Mucosa of descending colon (tissue), 3 donors: Measurements from ENCODE around the gene ST8SIA3. TPM values are rescaled to one million over a fixed set of nuclear protein-coding genes. Genes with fewer than 3 reads are reported as not detected.

Source experiments
- ATAC-seq: fragments of 200-7000 bp; cut with Tn5 transposase; one replicate; pipeline ENCODE4 v1.9.1; 2020; ENCODE audit warnings: mild to moderate bottlenecking, moderate library complexity
- DNase-seq, 3 donors: peaks; one replicate each; pipeline ENCODE4 v3.0.0-alpha.2; 2020
- H3K36me3 ChIP-seq: fragments of 200-600 bp; one replicate; pipeline ENCODE4 v1.8.0; 2021; ENCODE audit warnings: low read depth, mild to moderate bottlenecking
- H3K4me1 ChIP-seq: fragments of 200-600 bp; one replicate; pipeline ENCODE4 v1.8.0; 2021; ENCODE audit warnings: low read depth, mild to moderate bottlenecking
- H3K4me3 ChIP-seq: fragments of 200-600 bp; one replicate; pipeline ENCODE4 v1.8.0; 2021; ENCODE audit warnings: mild to moderate bottlenecking
- H3K9me3 ChIP-seq: fragments of 200-600 bp; one replicate; pipeline ENCODE4 v1.8.0; 2021; ENCODE audit warnings: mild to moderate bottlenecking
- intact Hi-C, 2 donors: fragments of 100-400 bp; cut with DNase I in 1 of 2; cut with micrococcal nuclease in 1 of 2; formaldehyde crosslinking; loops; one replicate each; pipeline versions ENCODE4 v1.11.0 to v1.11.1; 2022; cut with DNase I, micrococcal nuclease
- total RNA-seq, 3 donors: library from RNA; stranded (reverse); fragmentation: NEBNext Ultra II Directional in 2 of 3; extraction: Animal tissue kit (Norgen Biotek cat#: 25700) in 2 of 3; gene quantifications; one replicate each; pipeline versions ENCODE4 v1.2.1 to v1.2.4, GENCODE V29; 2021 to 2023
- TF ChIP-seq, protein P1 (sequence below): fragments of 200-600 bp; IDR thresholded peaks from one replicate; pipeline ENCODE4 v1.8.0; 2022; ENCODE audit warnings: antibody characterized with exemption, mild to moderate bottlenecking
- donor health status: DM: no; HTN: no; CAD: no; lungs with moderate emphysema.
- donor health status: DM: no; HTN: no; CAD: no.
- donor health status: DM: no; HTN: yes; CAD: no.

ST8SIA3 gene
- total RNA-seq, 3 donors from 2014 or later: 0.02 to 2.0 TPM; not detected in 1

DNA sequence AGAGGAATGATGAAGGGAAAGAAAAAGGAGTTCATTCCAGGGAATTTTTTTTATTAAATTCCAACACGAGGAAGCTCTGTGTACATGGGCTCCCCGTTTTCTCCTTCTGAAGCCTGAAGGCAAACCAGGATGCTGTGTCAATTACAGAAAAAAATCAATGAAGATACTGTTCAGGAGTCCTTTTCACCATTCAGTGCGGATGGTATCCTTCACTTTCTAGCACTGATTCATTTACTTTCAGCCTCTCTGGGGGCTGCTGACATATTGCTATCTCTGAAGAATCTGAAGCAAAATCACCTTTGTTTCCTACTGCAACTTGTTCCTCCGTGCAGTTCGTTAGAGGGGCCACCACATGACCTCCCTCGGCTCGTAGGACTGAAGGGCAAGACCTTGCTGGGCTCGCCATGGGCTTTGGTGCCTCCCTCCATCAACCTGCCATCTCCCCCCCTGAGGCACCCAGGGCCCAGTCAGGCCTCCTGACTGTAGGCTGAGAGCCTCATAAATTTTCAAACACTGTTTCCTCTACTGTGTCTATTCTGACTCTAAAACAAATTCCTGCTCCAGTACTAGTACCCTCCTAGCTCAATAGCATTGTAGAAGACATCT is 25.5 kb upstream of the ST8SIA3 start:
- ATAC-seq (no peak), DNase-seq (no peak)
- no peaks in the 10 kb centered on the region for H3K4me1 ChIP-seq
- no peaks in the 10 kb centered on the region for H3K9me3 ChIP-seq
- H3K4me3 ChIP-seq: no peak overlapping the region
- intact Hi-C loops: no loop called here
- no peaks in the 10 kb centered on the region for H3K36me3 ChIP-seq
- TF ChIP-seq, protein P1, sequence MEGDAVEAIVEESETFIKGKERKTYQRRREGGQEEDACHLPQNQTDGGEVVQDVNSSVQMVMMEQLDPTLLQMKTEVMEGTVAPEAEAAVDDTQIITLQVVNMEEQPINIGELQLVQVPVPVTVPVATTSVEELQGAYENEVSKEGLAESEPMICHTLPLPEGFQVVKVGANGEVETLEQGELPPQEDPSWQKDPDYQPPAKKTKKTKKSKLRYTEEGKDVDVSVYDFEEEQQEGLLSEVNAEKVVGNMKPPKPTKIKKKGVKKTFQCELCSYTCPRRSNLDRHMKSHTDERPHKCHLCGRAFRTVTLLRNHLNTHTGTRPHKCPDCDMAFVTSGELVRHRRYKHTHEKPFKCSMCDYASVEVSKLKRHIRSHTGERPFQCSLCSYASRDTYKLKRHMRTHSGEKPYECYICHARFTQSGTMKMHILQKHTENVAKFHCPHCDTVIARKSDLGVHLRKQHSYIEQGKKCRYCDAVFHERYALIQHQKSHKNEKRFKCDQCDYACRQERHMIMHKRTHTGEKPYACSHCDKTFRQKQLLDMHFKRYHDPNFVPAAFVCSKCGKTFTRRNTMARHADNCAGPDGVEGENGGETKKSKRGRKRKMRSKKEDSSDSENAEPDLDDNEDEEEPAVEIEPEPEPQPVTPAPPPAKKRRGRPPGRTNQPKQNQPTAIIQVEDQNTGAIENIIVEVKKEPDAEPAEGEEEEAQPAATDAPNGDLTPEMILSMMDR: no peak

DNA sequence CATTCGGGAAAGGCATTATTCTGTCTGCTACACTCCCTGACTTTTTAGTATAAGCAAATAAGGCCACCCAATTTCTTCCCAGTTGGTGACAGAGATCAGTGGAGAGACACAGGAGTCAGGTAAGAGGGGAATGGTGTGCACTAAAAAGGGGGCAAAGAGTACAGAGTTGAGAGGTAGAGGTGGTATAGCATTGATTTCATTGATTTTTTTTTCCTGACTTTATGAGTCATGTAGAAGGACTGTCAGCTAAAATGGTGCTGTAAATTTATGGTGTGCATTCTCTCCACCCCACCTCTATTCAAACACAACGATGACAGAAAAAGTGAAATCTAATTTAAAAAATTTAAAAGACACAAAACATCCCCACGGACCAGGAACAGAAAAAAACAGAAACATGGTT is 23.7 kb upstream of the ST8SIA3 start:
- Histone ChIP-seq H3K36me3 (no peaks in the 10 kb centered on the region), H3K4me3 (no peak overlapping the region), H3K9me3 (no peaks in the 10 kb centered on the region), H3K4me1 (no peaks in the 10 kb centered on the region)
- TF ChIP-seq, protein P1: no peak
- intact Hi-C loops: no loop called here
- ATAC-seq (no peak), DNase-seq (no peak)

DNA sequence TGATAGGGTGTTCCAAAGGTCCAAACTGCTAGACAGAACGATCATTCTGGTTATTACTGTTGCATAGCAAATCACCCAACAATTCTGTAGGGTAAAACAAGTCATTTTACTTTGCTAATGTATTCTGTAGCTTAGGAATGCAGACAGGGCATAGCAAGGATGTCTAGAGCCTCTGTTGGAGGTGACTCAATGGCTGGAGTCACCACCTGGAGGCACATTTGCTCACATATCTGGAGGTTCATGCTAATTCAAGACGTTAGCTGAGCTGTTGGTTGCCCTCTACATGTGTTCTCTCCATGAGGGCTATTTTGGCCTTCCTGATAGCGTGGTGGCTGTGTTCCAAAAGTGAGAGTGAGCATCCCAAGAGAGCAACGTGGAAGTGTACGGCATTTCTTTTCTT is 22.5 kb upstream of the ST8SIA3 start:
- DNase-seq (no peak), ATAC-seq (no peak)
- no peak overlapping the region for H3K4me3 ChIP-seq
- no peaks in the 10 kb centered on the region for H3K36me3 ChIP-seq
- TF ChIP-seq, protein P1: no peak
- H3K9me3 ChIP-seq: no peaks in the 10 kb centered on the region
- no peaks in the 10 kb centered on the region for H3K4me1 ChIP-seq
- intact Hi-C loops: no loop called here

DNA sequence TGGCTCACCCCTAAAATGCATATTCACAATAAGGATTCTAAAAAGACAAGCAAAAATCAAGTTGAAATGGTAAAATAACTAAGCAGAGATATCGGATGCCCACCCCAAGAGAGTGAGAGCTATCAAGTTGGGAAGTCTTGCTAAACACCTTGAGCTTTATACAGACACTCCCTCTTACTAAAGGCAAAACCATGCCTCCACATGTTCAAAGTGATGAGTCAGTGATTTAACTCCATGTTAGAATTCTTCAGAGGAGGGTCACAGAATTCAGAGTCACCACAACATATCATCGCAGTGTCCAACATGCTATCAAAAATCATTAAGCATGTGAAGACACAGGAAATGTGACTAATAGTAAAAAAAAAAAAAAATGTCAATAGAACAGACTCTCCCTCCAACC is 20.6 kb upstream of the ST8SIA3 start:
- H3K4me1 ChIP-seq: no peaks in the 10 kb centered on the region
- TF ChIP-seq, protein P1: no peak
- H3K4me3 ChIP-seq: no peak overlapping the region
- DNase-seq (no peak), ATAC-seq (no peak)
- no peaks in the 10 kb centered on the region for H3K9me3 ChIP-seq
- intact Hi-C loops: no loop called here
- no peaks in the 10 kb centered on the region for H3K36me3 ChIP-seq

DNA sequence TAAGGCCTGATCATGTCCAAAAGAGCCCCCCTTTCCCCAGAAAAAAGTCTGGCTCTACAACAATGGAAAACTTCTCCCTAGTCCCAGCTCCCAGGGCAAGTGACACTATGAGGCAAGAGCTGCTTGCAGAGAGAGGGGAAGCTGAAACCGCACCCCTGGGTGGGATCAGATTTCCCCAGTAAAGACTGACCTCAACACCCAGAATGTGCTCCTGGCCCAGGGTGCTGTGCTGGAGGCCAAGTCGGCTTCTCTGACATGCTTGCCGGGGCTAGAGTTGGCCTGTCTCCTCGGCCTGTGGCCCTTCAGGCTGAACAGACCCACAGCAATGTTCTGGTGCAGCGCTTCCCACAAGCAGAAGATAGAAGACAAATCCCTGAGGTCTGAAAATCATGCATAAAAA is 18.4 kb upstream of the ST8SIA3 start:
- no peaks in the 10 kb centered on the region for H3K4me1 ChIP-seq
- no peaks in the 10 kb centered on the region for H3K36me3 ChIP-seq
- DNase-seq (no peak), ATAC-seq (no peak)
- H3K4me3 ChIP-seq: no peak overlapping the region
- TF ChIP-seq, protein P1: no peak
- intact Hi-C loops: no loop called here
- no peaks in the 10 kb centered on the region for H3K9me3 ChIP-seq

DNA sequence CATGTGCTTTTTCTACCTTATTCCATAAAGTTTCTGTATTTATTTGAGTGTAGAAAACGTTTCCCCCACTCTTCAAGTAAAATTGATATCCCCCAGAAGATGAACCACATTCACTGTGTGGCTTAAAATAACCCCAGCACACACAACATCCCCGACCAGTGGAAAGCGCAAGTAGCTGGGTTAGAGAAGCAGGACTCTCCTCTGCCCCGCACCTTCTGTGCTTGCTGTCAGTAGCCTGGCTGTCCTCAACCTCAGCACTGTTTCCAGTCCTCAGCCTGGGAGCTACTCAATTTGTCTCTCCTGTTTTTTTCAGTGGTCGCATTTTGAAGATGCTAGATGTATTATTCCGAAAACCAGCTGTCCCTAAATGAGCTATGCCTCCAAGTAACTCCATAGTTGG is 18.0 kb upstream of the ST8SIA3 start:
- DNase-seq (no peak), ATAC-seq (no peak)
- TF ChIP-seq, protein P1: no peak
- intact Hi-C loops: no loop called here
- H3K9me3 ChIP-seq: no peaks in the 10 kb centered on the region
- no peaks in the 10 kb centered on the region for H3K36me3 ChIP-seq
- no peak overlapping the region for H3K4me3 ChIP-seq
- H3K4me1 ChIP-seq: no peaks in the 10 kb centered on the region
